ENCODE data around the gene DCAF8.

The DCAF8 gene

GRCh38 chr1:160251011-160251410 is 11.3 kb downstream of the DCAF8 start:
- TF ChIP-seq CTCF (IDR thresholded peaks at IDR 0.05) = no peak
- Histone ChIP-seq H2AFZ (no peak overlapping the region), H3K27ac (no peak overlapping the region), H3K4me2 (ENCODE audit: low read length) (no peak overlapping the region), H3K27me3 (ENCODE audit: control insufficient read depth, insufficient read depth, low read length) (no peaks in the 10 kb centered on the region), H3K9ac (no peak overlapping the region), H3K9me3 (ENCODE audit: control insufficient read depth, low read length) (no peaks in the 10 kb centered on the region), H3K79me2 (peaks cover 6% of the 10 kb centered on the region), H3K36me3 (ENCODE audit: control insufficient read depth, insufficient read depth, low read length) (no peaks in the 10 kb centered on the region), H3K4me1 (no peaks in the 10 kb centered on the region), H3K4me3 (ENCODE audit: low read depth, low read length) (no peak overlapping the region)

GRCh38 chr1:160247053-160247452 is 15.3 kb downstream of the DCAF8 start:
- Histone ChIP-seq H3K4me1 (peaks cover 5% of the 10 kb centered on the region), H3K79me2 (peaks cover 14% of the 10 kb centered on the region), H3K4me2 (ENCODE audit: low read length) (peak overlapping the region; percentile 19), H3K36me3 (ENCODE audit: control insufficient read depth, insufficient read depth, low read length) (no peaks in the 10 kb centered on the region), H3K27me3 (ENCODE audit: control insufficient read depth, insufficient read depth, low read length) (no peaks in the 10 kb centered on the region), H3K27ac (no peak overlapping the region), H2AFZ (no peak overlapping the region), H3K9ac (no peak overlapping the region), H3K4me3 (ENCODE audit: low read depth, low read length) (no peak overlapping the region), H3K9me3 (ENCODE audit: control insufficient read depth, low read length) (no peaks in the 10 kb centered on the region)
- TF ChIP-seq CTCF (IDR thresholded peaks at IDR 0.05) = no peak

- no peak overlapping the region for H3K9ac ChIP-seq
- no peak overlapping the region for H3K4me3 ChIP-seq (ENCODE audit: low read depth, low read length)
- no peaks in the 10 kb centered on the region for H3K9me3 ChIP-seq (ENCODE audit: control insufficient read depth, low read length)
- peaks cover 14% of the 10 kb centered on the region for H3K79me2 ChIP-seq
- no peaks in the 10 kb centered on the region for H3K36me3 ChIP-seq (ENCODE audit: control insufficient read depth, insufficient read depth, low read length)
- no peak for TF ChIP-seq CTCF (IDR thresholded peaks at IDR 0.05)
- H3K27me3 ChIP-seq (ENCODE audit: control insufficient read depth, insufficient read depth, low read length) = no peaks in the 10 kb centered on the region
- no peak overlapping the region for H3K27ac ChIP-seq
- H2AFZ ChIP-seq = no peak overlapping the region
- peaks cover 5% of the 10 kb centered on the region for H3K4me1 ChIP-seq
- H3K4me2 ChIP-seq (ENCODE audit: low read length) = no peak overlapping the region
Observed at GRCh38 chr1:160245434-160245833, 16.9 kb downstream of the DCAF8 start.

GRCh38 chr1:160244209-160244608 is 18.1 kb downstream of the DCAF8 start:
- Histone ChIP-seq H3K36me3 (ENCODE audit: control insufficient read depth, insufficient read depth, low read length) (no peaks in the 10 kb centered on the region), H3K4me3 (ENCODE audit: low read depth, low read length) (no peak overlapping the region)

More at GRCh38 chr1:160244209-160244608, 18.1 kb downstream of the DCAF8 start:
- Histone ChIP-seq H3K27me3 (ENCODE audit: control insufficient read depth, insufficient read depth, low read length) (no peaks in the 10 kb centered on the region), H3K9me3 (ENCODE audit: control insufficient read depth, low read length) (no peaks in the 10 kb centered on the region), H3K4me1 (peaks cover 5% of the 10 kb centered on the region), H3K4me2 (ENCODE audit: low read length) (no peak overlapping the region), H3K27ac (no peak overlapping the region), H3K9ac (no peak overlapping the region), H2AFZ (no peak overlapping the region), H3K79me2 (peaks cover 14% of the 10 kb centered on the region)
- TF ChIP-seq CTCF (IDR thresholded peaks at IDR 0.05) = no peak

Measured in parathyroid adenoma (tissue), 2 donors.